Astrocyte (in vitro differentiated cells and primary cell): ENCODE measurements around the gene IQSEC3. TPM values are rescaled to one million over a fixed set of nuclear protein-coding genes. Genes with fewer than 3 reads are reported as not detected.

Source experiments
- DNase-seq: peaks from one replicate; pipeline ENCODE4 v3.0.0-alpha.2; 2010; ENCODE audit warnings: low read depth
- FAIRE-seq: peaks from 2 replicates; lab custom pipeline; 2011; peaks lifted over from hg19 to GRCh38; lab: Jason Lieb, UNC
- H2AFZ ChIP-seq: 2 replicates; pipeline ENCODE4 v1.6.0; 2012; ENCODE audit warnings: low read depth, low read length, inconsistent platforms
- H3K27ac ChIP-seq: 2 replicates; pipeline ENCODE4 v1.5.1; 2011; ENCODE audit warnings: low read depth, low read length, inconsistent platforms
- H3K27me3 ChIP-seq: 2 replicates; pipeline ENCODE4 v1.6.0; 2011; ENCODE audit warnings: low read length, inconsistent platforms; ENCODE audit not compliant: insufficient read depth
- H3K36me3 ChIP-seq: 2 replicates; pipeline ENCODE4 v1.5.1; 2011; ENCODE audit warnings: low read length, inconsistent platforms; ENCODE audit not compliant: insufficient read depth
- H3K4me1 ChIP-seq: 2 replicates; pipeline ENCODE4 v1.5.1; 2011; ENCODE audit warnings: low read length, inconsistent platforms; ENCODE audit not compliant: insufficient read depth
- H3K4me2 ChIP-seq: 2 replicates; pipeline ENCODE4 v1.6.0; 2012; ENCODE audit warnings: low read length, inconsistent platforms
- H3K4me3 ChIP-seq: 2 replicates; pipeline ENCODE4 v1.5.1; 2011; ENCODE audit warnings: low read depth, mild to moderate bottlenecking, low read length, inconsistent platforms; ENCODE audit not compliant: insufficient read depth
- H3K79me2 ChIP-seq: 2 replicates; pipeline ENCODE4 v1.6.0; 2012; ENCODE audit warnings: mild to moderate bottlenecking, low read length, inconsistent platforms; ENCODE audit not compliant: insufficient read depth
- H3K9ac ChIP-seq: 2 replicates; pipeline ENCODE4 v1.6.0; 2012; ENCODE audit warnings: mild to moderate bottlenecking, low read length, inconsistent platforms
- H3K9me3 ChIP-seq: 2 replicates; pipeline ENCODE4 v1.5.1; 2012; ENCODE audit warnings: low read depth, mild to moderate bottlenecking, low read length, inconsistent platforms; ENCODE audit not compliant: insufficient read depth
- H4K20me1 ChIP-seq: 2 replicates; pipeline ENCODE4 v1.6.0; 2012; ENCODE audit warnings: low read length, inconsistent platforms; ENCODE audit not compliant: insufficient read depth
- H3K27ac Mint-ChIP-seq: one replicate; pipeline ENCODE4 v1.8.0; 2021; ENCODE audit warnings: mild to moderate bottlenecking, mixed read lengths; ENCODE audit not compliant: unreplicated experiment
- H3K27me3 Mint-ChIP-seq: one replicate; pipeline ENCODE4 v1.8.0; 2021; ENCODE audit warnings: low read depth, mixed read lengths; ENCODE audit not compliant: unreplicated experiment
- H3K36me3 Mint-ChIP-seq: one replicate; pipeline ENCODE4 v1.8.0; 2021; ENCODE audit warnings: low read depth, mixed read lengths; ENCODE audit not compliant: unreplicated experiment
- H3K4me1 Mint-ChIP-seq: one replicate; pipeline ENCODE4 v1.8.0; 2021; ENCODE audit warnings: low read depth, mixed read lengths; ENCODE audit not compliant: unreplicated experiment
- H3K4me3 Mint-ChIP-seq: one replicate; pipeline ENCODE4 v1.8.0; 2021; ENCODE audit warnings: mild to moderate bottlenecking, moderate library complexity, mixed read lengths; ENCODE audit not compliant: unreplicated experiment
- H3K9me3 Mint-ChIP-seq: one replicate; pipeline ENCODE4 v1.8.0; 2021; ENCODE audit warnings: mild to moderate bottlenecking, mixed read lengths; ENCODE audit not compliant: unreplicated experiment
- EZH2 ChIP-seq: IDR thresholded peaks from 2 replicates; pipeline ENCODE4 v1.6.1; 2012; ENCODE audit warnings: mild to moderate bottlenecking, low read length, inconsistent platforms; ENCODE audit not compliant: insufficient read depth
- total RNA-seq: library from RNA; stranded (reverse); gene quantifications from 2 replicates; pipeline ENCODE4 v1.2.1, GENCODE V29; 2021
- TF ChIP-seq, protein P1 (sequence below): IDR thresholded peaks from 2 replicates; pipeline ENCODE4 v1.5.1; 2011; ENCODE audit warnings: low read depth, mild to moderate bottlenecking, inconsistent platforms, low read length, moderate library complexity; ENCODE audit not compliant: insufficient read depth

Gene IQSEC3
- total RNA-seq, 1 donor from 2014 or later: 0.34 TPM

DNA sequence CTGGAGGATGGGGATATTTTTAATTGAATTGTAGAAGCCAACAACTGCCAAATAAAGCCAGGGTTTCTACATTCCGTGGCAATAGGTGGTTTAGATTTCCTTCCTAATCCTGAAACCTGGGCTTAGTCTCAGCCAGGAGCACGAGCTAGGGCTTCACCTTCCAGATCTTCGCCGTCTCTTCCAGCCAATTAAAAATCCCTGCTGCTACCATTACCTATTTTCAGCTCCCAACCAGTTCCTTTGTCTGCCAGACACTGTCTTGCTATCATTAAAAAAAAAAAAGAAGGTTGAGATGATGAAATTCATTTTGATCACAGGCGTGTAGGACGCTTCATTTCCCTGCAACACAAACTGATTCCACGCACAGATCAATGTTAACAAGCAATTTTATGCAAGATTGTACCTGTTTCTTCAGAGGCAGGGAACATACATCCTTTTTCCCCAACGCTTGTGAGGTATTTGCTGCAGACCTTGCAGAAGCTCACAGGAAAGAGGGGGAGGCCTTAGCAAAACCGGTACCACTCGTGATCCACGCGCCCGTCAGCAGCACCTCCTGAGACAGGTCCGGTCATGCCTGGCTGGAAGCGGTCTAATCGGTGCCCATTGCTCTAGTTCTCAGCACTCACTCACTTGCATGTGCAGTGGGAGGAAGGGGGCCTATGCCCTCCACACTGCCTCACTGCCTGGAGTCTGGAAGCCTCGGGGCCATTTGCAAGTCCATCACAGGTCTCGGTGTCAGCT, 82.3 kb downstream of the IQSEC3 start:
- peaks cover 5% of the 10 kb centered on the region for H3K4me1 ChIP-seq
- H3K4me3 ChIP-seq: no peak overlapping the region
- peaks cover 2% of the 10 kb centered on the region for H3K9me3 Mint-ChIP-seq
- H3K4me2 ChIP-seq: no peak overlapping the region
- peaks cover 20% of the 10 kb centered on the region for H3K27me3 ChIP-seq
- no peaks in the 10 kb centered on the region for H4K20me1 ChIP-seq
- no peak overlapping the region for H3K9ac ChIP-seq
- no peaks in the 10 kb centered on the region for H3K79me2 ChIP-seq
- H3K4me1 Mint-ChIP-seq: peaks cover 8% of the 10 kb centered on the region
- peaks cover 2% of the 10 kb centered on the region for H3K36me3 Mint-ChIP-seq
- no peak overlapping the region for H3K4me3 Mint-ChIP-seq
- no peak overlapping the region for H3K27ac ChIP-seq
- no peak for TF ChIP-seq EZH2
- TF ChIP-seq, protein P1, sequence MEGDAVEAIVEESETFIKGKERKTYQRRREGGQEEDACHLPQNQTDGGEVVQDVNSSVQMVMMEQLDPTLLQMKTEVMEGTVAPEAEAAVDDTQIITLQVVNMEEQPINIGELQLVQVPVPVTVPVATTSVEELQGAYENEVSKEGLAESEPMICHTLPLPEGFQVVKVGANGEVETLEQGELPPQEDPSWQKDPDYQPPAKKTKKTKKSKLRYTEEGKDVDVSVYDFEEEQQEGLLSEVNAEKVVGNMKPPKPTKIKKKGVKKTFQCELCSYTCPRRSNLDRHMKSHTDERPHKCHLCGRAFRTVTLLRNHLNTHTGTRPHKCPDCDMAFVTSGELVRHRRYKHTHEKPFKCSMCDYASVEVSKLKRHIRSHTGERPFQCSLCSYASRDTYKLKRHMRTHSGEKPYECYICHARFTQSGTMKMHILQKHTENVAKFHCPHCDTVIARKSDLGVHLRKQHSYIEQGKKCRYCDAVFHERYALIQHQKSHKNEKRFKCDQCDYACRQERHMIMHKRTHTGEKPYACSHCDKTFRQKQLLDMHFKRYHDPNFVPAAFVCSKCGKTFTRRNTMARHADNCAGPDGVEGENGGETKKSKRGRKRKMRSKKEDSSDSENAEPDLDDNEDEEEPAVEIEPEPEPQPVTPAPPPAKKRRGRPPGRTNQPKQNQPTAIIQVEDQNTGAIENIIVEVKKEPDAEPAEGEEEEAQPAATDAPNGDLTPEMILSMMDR: no peak
- H3K9me3 ChIP-seq: no peaks in the 10 kb centered on the region
- FAIRE-seq (no peak), DNase-seq (no peak)
- no peak overlapping the region for H2AFZ ChIP-seq
- H3K27me3 Mint-ChIP-seq: peaks cover 75% of the 10 kb centered on the region
- H3K36me3 ChIP-seq: no peaks in the 10 kb centered on the region
- no peak overlapping the region for H3K27ac Mint-ChIP-seq

DNA sequence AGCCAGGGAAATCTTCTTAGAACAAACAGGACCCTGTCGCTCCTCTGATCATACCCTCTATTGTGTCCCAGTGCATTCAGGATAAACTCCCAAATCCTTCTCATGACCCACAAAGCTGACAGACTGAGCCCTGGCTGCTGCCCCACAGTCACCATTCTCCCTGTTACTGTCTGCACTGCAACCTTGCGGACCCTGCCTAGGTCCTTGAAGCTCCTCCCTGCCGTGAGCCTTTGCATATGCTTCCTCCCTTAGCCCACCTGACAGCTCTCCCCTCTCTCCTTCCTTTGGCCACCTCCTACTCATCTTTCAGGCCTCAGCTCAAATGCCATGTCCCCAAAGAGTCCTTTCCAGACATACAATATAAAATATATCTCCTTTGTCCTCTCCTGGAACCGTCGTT, 85.0 kb downstream of the IQSEC3 start:
- H3K9me3 ChIP-seq: no peaks in the 10 kb centered on the region
- TF ChIP-seq EZH2: no peak
- TF ChIP-seq, protein P1: no peak
- no peaks in the 10 kb centered on the region for H3K36me3 ChIP-seq
- Mint-ChIP-seq H3K4me3 (no peak overlapping the region), H3K27me3 (peaks cover 75% of the 10 kb centered on the region), H3K36me3 (peaks cover 2% of the 10 kb centered on the region), H3K9me3 (no peaks in the 10 kb centered on the region), H3K4me1 (no peaks in the 10 kb centered on the region), H3K27ac (no peak overlapping the region)
- no peak overlapping the region for H3K4me3 ChIP-seq
- H4K20me1 ChIP-seq: no peaks in the 10 kb centered on the region
- no peak overlapping the region for H3K9ac ChIP-seq
- H3K4me1 ChIP-seq: no peaks in the 10 kb centered on the region
- DNase-seq: no peak
- no peak for FAIRE-seq
- H2AFZ ChIP-seq: no peak overlapping the region
- peaks cover 20% of the 10 kb centered on the region for H3K27me3 ChIP-seq
- H3K79me2 ChIP-seq: no peaks in the 10 kb centered on the region
- H3K4me2 ChIP-seq: no peak overlapping the region
- H3K27ac ChIP-seq: no peak overlapping the region

DNA sequence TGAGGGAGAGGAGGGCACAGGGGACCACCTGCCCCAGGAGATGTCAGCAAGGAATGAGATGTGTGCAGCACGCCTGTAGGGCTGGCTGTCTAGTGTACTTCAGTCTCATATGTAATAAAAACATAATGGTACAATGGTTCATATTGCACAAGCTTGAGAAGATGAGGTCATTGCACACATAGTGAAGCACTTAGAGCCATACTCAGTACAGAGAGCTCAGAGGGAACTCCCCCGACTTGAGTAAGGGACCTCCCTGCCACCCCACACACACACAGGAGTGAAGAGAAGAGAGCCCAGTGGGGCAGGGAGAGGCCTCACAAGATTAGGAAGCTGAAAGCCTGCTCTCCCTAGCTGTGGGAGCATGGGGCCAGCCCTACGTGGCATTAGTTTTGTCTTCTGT, 85.9 kb downstream of the IQSEC3 start:
- Histone ChIP-seq H2AFZ (no peak overlapping the region), H3K9ac (no peak overlapping the region), H3K36me3 (no peaks in the 10 kb centered on the region), H3K4me1 (no peaks in the 10 kb centered on the region), H3K27me3 (peaks cover 20% of the 10 kb centered on the region), H3K4me3 (no peak overlapping the region), H3K4me2 (no peak overlapping the region), H3K9me3 (no peaks in the 10 kb centered on the region), H3K79me2 (no peaks in the 10 kb centered on the region), H4K20me1 (no peaks in the 10 kb centered on the region), H3K27ac (no peak overlapping the region)
- H3K27ac Mint-ChIP-seq: no peak overlapping the region
- TF ChIP-seq, protein P1: no peak
- no peak for TF ChIP-seq EZH2
- peaks cover 68% of the 10 kb centered on the region for H3K27me3 Mint-ChIP-seq
- FAIRE-seq (no peak), DNase-seq (no peak)
- H3K4me1 Mint-ChIP-seq: no peaks in the 10 kb centered on the region
- H3K36me3 Mint-ChIP-seq: peaks cover 2% of the 10 kb centered on the region
- H3K4me3 Mint-ChIP-seq: no peak overlapping the region
- H3K9me3 Mint-ChIP-seq: no peaks in the 10 kb centered on the region
